HepG2 (cell line): ENCODE measurements around the gene PAFAH1B2. TPM values are rescaled to one million over a fixed set of nuclear protein-coding genes. Genes with fewer than 3 reads are reported as not detected.

ENCODE experiments used
- POGK ChIP-seq: sonication (generic); formaldehyde crosslinking; conservative IDR thresholded peaks from 2 replicates; pipeline ENCODE4 v1.8.0; 2022; ENCODE audit warnings: mild to moderate bottlenecking, moderate library complexity, missing genetic modification reagents
- PREB ChIP-seq: sonication (generic); formaldehyde crosslinking; IDR thresholded peaks from 2 replicates; pipeline ENCODE4 v1.4.0; 2020; ENCODE audit warnings: missing genetic modification reagents
- RORA ChIP-seq: sonication (generic); formaldehyde crosslinking; IDR thresholded peaks from 2 replicates; pipeline ENCODE4 v1.5.0; 2020; ENCODE audit warnings: mild to moderate bottlenecking, missing genetic modification reagents, moderate library complexity
- SETDB1 ChIP-seq: sonication (generic); formaldehyde crosslinking; IDR thresholded peaks from 2 replicates; pipeline ENCODE4 v1.5.1; 2020; ENCODE audit warnings: missing genetic modification reagents, mild to moderate bottlenecking, borderline replicate concordance
- TMF1 ChIP-seq: sonication (generic); formaldehyde crosslinking; IDR thresholded peaks from 2 replicates; pipeline ENCODE4 v1.8.1; 2022; ENCODE audit warnings: low read depth, missing genetic modification reagents
- ZNF574 ChIP-seq: sonication (generic); formaldehyde crosslinking; IDR thresholded peaks from 2 replicates; pipeline ENCODE4 v1.4.0; 2020; ENCODE audit warnings: missing genetic modification reagents
- ZNF784 ChIP-seq: sonication (generic); formaldehyde crosslinking; IDR thresholded peaks from 2 replicates; pipeline ENCODE4 v1.5.1; 2020; ENCODE audit warnings: missing genetic modification reagents, mild to moderate bottlenecking, borderline replicate concordance
- ZNF850 ChIP-seq: sonication (generic); formaldehyde crosslinking; conservative IDR thresholded peaks from 2 replicates; pipeline ENCODE4 v1.9.0; 2021; ENCODE audit warnings: mild to moderate bottlenecking, missing genetic modification reagents
- polyA plus RNA-seq, 8 experiments: library from polyadenylated mRNA; depleted of rRNA in 3 of 8; stranded (reverse) in 7 of 8; unstranded in 1 of 8; fragments of >200 nt; fragmentation: Illumina TruSeq in 4 of 8; extraction: Trizol in 4 of 8; gene quantifications; 2 replicates each; pipeline versions ENCODE4 v1.2.1 to v1.2.3, GENCODE V29; 2011 to 2016; ENCODE audit warnings: low read depth in 4 of 8, missing spikeins in 1 of 8, mixed read lengths in 1 of 8; ENCODE audit not compliant: insufficient read depth in 1 of 8
- total RNA-seq, 5 experiments: library from RNA; depleted of rRNA; stranded (reverse); fragments of >200 nt; fragmentation: Illumina TruSeq; extraction: Trizol; gene quantifications; 2 replicates each; pipeline ENCODE4 v1.2.3, GENCODE V29; 2016; ENCODE audit warnings: low read depth in 1 of 5
- TF ChIP-seq, protein P1 (sequence below): sonication (generic); formaldehyde crosslinking; conservative IDR thresholded peaks from 2 replicates; pipeline ENCODE4 v1.8.1; 2023; ENCODE audit warnings: missing genetic modification reagents

Gene PAFAH1B2
- total and polyA plus RNA-seq, 2 of the 13 experiments (the other 11 are each of a cell fraction or from before 2014, with no cell fraction given) = 28.8 to 104 TPM

DNA sequence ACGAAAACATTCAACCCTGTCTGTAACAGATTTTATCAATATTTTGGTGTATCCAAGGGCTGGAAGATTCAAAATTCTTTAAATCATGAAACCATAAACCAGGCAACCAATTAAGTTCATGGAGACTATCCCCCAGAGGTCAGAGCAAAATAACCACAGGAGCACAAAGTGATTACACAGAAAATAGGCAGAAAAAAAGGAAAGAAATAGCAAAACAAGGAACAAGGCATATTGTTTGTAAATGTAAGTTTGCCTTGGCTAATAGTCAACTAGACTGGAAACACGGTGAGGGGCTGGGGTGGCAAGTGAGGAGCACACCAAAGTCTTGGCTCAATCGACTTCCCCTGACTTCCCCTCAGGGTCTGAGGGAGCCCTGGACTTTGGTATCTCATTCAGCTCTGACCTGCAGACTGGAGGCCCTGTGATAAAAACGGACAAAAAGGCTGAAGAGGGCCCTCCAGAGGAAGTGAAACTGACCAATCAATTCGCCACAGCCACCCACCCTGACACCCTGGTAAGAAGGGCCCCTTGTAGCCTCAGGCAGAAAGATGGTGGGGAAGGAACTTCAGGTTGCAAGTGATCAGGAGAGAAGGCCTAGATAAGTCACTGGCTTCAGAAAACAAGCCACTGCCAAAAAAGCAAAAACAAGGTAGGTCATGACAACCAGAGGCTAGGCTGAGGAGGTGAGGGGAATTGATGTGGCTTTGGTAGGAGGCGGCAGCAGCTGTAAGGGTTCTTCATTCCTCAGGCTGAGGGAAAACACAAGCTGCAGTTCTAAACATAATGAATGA lies 47.7 kb upstream of the PAFAH1B2 start (continued):
- TF ChIP-seq ZNF574 (CRISPR knock-in tag) (peak; percentile 51; the same call in 1 of the 2 replicates), POGK (CRISPR knock-in tag) (peak; percentile 96), SETDB1 (CRISPR knock-in tag) (no peak), RORA (CRISPR knock-in tag) (no peak), TMF1 (CRISPR knock-in tag) (no peak), ZNF784 (CRISPR knock-in tag) (peak; percentile 23; the same call in 1 of the 2 replicates), ZNF850 (CRISPR knock-in tag) (no peak), PREB (CRISPR knock-in tag) (no peak)
- TF ChIP-seq, protein P1, sequence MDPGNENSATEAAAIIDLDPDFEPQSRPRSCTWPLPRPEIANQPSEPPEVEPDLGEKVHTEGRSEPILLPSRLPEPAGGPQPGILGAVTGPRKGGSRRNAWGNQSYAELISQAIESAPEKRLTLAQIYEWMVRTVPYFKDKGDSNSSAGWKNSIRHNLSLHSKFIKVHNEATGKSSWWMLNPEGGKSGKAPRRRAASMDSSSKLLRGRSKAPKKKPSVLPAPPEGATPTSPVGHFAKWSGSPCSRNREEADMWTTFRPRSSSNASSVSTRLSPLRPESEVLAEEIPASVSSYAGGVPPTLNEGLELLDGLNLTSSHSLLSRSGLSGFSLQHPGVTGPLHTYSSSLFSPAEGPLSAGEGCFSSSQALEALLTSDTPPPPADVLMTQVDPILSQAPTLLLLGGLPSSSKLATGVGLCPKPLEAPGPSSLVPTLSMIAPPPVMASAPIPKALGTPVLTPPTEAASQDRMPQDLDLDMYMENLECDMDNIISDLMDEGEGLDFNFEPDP (CRISPR knock-in tag) = no peak
